ENCODE results near the gene PARD3B. TPM values are rescaled to one million over a fixed set of nuclear protein-coding genes. Genes with fewer than 3 reads are reported as not detected.

PARD3B gene
- total and polyA plus RNA-seq, 2 of the 4 experiments (the other 2 are of a cell fraction): 3.3 to 15.6 TPM

DNA sequence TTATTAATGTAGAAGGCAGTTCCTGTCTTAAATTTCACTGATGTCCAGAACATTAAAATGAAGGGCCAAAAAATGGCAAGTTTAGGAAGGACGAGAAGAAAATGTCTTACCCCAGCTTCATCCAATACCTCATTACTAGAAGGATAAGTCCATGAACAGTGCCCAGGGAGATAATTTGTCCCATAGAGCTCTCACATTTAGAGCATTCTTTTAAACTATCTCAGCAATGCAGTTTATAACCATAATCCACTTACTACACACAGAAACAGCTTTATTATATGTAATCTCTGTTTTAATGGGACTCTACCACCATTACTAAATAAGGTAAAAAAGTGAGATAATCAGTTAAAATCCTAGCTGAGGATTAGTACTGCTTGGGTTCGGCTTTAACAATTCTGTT, 142.5 kb downstream of the PARD3B start:
- H2AK9ac ChIP-seq (replicated peaks; ENCODE audit: low read depth, low read length, poor library complexity): no peak overlapping the region
- no peaks in the 10 kb centered on the region; the same call in 1 of the 2 replicates for H3K36me3 ChIP-seq (ENCODE audit: control insufficient read depth, insufficient read depth, low read length)
- no peak overlapping the region for H3K4me3 ChIP-seq (ENCODE audit: insufficient read depth, low read depth, low read length)
- no peaks in the 10 kb centered on the region for H3K9me1 ChIP-seq (ENCODE audit: insufficient read depth, low read length)
- H3K14ac ChIP-seq (replicated peaks; ENCODE audit: low read depth, low read length): no peak overlapping the region
- no peak overlapping the region for H3K23ac ChIP-seq (ENCODE audit: low read depth, low read length)
- H2BK120ac ChIP-seq (ENCODE audit: low read depth, low read length): no peak overlapping the region
- no peaks in the 10 kb centered on the region for H4K20me1 ChIP-seq (ENCODE audit: insufficient read depth, low read length)
- ATAC-seq (ENCODE audit: low read depth): peak; percentile 65
- no peak overlapping the region for H3K18ac ChIP-seq (ENCODE audit: low read depth, low read length)
- no TSS peak for BruUV-seq (replicated peaks)
- H3K27ac ChIP-seq (ENCODE audit: insufficient read depth, low read length): no peak overlapping the region
- no peak overlapping the region for H2AFZ ChIP-seq (replicated peaks; ENCODE audit: low read length, poor library complexity)
- H2BK15ac ChIP-seq (ENCODE audit: low read depth, low read length): no peak overlapping the region
- 0 out of 4 replicates have a peak overlapping the region, but pooled peaks of 1 of the 2 experiments have one; percentile 7 for H4K8ac ChIP-seq (ENCODE audit: low read depth in 2 of 2, low read length in 2 of 2)
- H3K9ac ChIP-seq (ENCODE audit: low read depth, low read length): no peak overlapping the region
- ChIA-PET POLR2A (ENCODE audit: unreplicated experiment) (no interaction called here), CTCF (no interaction called here)
- no peaks in the 10 kb centered on the region for H3K9me3 ChIP-seq (ENCODE audit: control insufficient read depth, insufficient read depth, low read length)
- no peak for DNase-seq
- H3K4me1 ChIP-seq (ENCODE audit: control insufficient read depth, insufficient read depth, low read length): no peaks in the 10 kb centered on the region
- peaks cover 10 to 17% of the 10 kb centered on the region in 2 experiments for H3K79me1 ChIP-seq (ENCODE audit: low read depth in 1 of 2, low read length in 2 of 2)
- peak overlapping the region; percentile 80 for H2BK5ac ChIP-seq (ENCODE audit: low read depth, low read length, poor library complexity, severe bottlenecking)
- TF ChIP-seq CHD1 (IDR thresholded peaks at IDR 0.05; ENCODE audit: low read depth, low read length) (no peak), BHLHE40 (IDR thresholded peaks at IDR 0.05; ENCODE audit: low read depth, low read length) (no peak), RCOR1 (IDR thresholded peaks at IDR 0.05; ENCODE audit: insufficient replicate concordance, low read length) (no peak), CEBPB (IDR thresholded peaks at IDR 0.05; ENCODE audit: low read depth, low read length) (no peak), ELK1 (IDR thresholded peaks at IDR 0.05; ENCODE audit: borderline replicate concordance, low read depth, low read length) (no peak), MAZ (IDR thresholded peaks at IDR 0.05; ENCODE audit: borderline replicate concordance, low read depth, low read length) (no peak), RAD21 (IDR thresholded peaks at IDR 0.05; ENCODE audit: low read length) (no peak), NFE2L2 (IDR thresholded peaks at IDR 0.05; ENCODE audit: low read depth, low read length) (no peak), MAFK (IDR thresholded peaks at IDR 0.05; ENCODE audit: low read depth, low read length) (no peak), FOS (IDR thresholded peaks at IDR 0.05; ENCODE audit: low read depth, low read length) (no peak), POLR2A (IDR thresholded peaks at IDR 0.05; ENCODE audit: low read depth, low read length) (no peak), RFX5 (IDR thresholded peaks at IDR 0.05; ENCODE audit: low read depth, low read length) (no peak), SMC3 (IDR thresholded peaks at IDR 0.05; ENCODE audit: low read depth, low read length) (no peak), MXI1 (IDR thresholded peaks at IDR 0.05; ENCODE audit: borderline replicate concordance, low read depth, low read length) (no peak)
- TF ChIP-seq, protein P1, sequence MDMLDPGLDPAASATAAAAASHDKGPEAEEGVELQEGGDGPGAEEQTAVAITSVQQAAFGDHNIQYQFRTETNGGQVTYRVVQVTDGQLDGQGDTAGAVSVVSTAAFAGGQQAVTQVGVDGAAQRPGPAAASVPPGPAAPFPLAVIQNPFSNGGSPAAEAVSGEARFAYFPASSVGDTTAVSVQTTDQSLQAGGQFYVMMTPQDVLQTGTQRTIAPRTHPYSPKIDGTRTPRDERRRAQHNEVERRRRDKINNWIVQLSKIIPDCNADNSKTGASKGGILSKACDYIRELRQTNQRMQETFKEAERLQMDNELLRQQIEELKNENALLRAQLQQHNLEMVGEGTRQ (IDR thresholded peaks at IDR 0.05; ENCODE audit: low read depth, low read length): no peak
- TF ChIP-seq, protein P2, sequence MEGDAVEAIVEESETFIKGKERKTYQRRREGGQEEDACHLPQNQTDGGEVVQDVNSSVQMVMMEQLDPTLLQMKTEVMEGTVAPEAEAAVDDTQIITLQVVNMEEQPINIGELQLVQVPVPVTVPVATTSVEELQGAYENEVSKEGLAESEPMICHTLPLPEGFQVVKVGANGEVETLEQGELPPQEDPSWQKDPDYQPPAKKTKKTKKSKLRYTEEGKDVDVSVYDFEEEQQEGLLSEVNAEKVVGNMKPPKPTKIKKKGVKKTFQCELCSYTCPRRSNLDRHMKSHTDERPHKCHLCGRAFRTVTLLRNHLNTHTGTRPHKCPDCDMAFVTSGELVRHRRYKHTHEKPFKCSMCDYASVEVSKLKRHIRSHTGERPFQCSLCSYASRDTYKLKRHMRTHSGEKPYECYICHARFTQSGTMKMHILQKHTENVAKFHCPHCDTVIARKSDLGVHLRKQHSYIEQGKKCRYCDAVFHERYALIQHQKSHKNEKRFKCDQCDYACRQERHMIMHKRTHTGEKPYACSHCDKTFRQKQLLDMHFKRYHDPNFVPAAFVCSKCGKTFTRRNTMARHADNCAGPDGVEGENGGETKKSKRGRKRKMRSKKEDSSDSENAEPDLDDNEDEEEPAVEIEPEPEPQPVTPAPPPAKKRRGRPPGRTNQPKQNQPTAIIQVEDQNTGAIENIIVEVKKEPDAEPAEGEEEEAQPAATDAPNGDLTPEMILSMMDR (conservative IDR thresholded peaks at IDR 0.05; ENCODE audit: low read depth, low read length): no peak
- peak overlapping the region; percentile 34; the same call in 1 of the 2 replicates for H2BK20ac ChIP-seq (ENCODE audit: low read depth, low read length)
- in situ Hi-C loops (cut with MboI; ENCODE audit: low sequenced_read_pairs): no loop called here
- H3K4ac ChIP-seq (ENCODE audit: low read depth, low read length): no peak overlapping the region
- H3K4me2 ChIP-seq (ENCODE audit: low read depth, low read length): peak overlapping the region; percentile 51; the same call in 1 of the 2 replicates
- H3K27me3 ChIP-seq (ENCODE audit: control insufficient read depth, insufficient read depth, low read length): no peaks in the 10 kb centered on the region
- no peak overlapping the region for H3K56ac ChIP-seq (ENCODE audit: extremely low read depth, insufficient read depth, low read length)
- H4K91ac ChIP-seq (ENCODE audit: insufficient read depth, low read depth, low read length): no peak overlapping the region
- H4K5ac ChIP-seq (ENCODE audit: low read depth, low read length): no peak overlapping the region
- WGBS, 2 experiments (ENCODE audit: extremely low coverage in 2 of 2, insufficient read length in 1 of 2): no CpG with 5 or more reads among the region's 2 CpGs
- intact Hi-C loops (cut with micrococcal nuclease): no loop called here
- dilution Hi-C loops (cut with HindIII; ENCODE audit: low sequenced_read_pairs, unreplicated experiment): no loop called here
- no peak overlapping the region for H2AK5ac ChIP-seq (ENCODE audit: low read depth, low read length)
